HEK293 (cell line): ENCODE data around the gene SCAF11.

Experiments
- AEBP2 ChIP-seq: fragments of 450-650 bp; formaldehyde crosslinking; IDR thresholded peaks from 2 replicates; pipeline ENCODE4 v1.5.1; 2016; ENCODE audit warnings: missing biosample characterization, missing genetic modification characterization, borderline replicate concordance
- OSR2 ChIP-seq: fragments of 450-650 bp; formaldehyde crosslinking; IDR thresholded peaks from 2 replicates; pipeline ENCODE4 v1.5.1; 2016; ENCODE audit warnings: missing biosample characterization, missing genetic modification characterization
- PATZ1 ChIP-seq: fragments of 450-650 bp; formaldehyde crosslinking; IDR thresholded peaks from 2 replicates; pipeline ENCODE4 v1.5.1; 2016; ENCODE audit warnings: missing biosample characterization, missing genetic modification characterization
- PBX3 ChIP-seq: sonication (generic); formaldehyde crosslinking; IDR thresholded peaks from 2 replicates; pipeline ENCODE4 v1.8.1; 2022; ENCODE audit warnings: mild to moderate bottlenecking, moderate library complexity, missing genetic modification reagents
- REPIN1 ChIP-seq: fragments of 450-650 bp; formaldehyde crosslinking; IDR thresholded peaks from 2 replicates; pipeline ENCODE4 v1.5.1; 2017; ENCODE audit warnings: missing biosample characterization, missing genetic modification characterization, low read depth
- SP3 ChIP-seq: fragments of 450-650 bp; formaldehyde crosslinking; IDR thresholded peaks from 2 replicates; pipeline ENCODE4 v1.5.1; 2016; ENCODE audit warnings: missing biosample characterization, missing genetic modification characterization
- TRIM28 ChIP-seq: IDR thresholded peaks from 2 replicates; pipeline ENCODE4 v1.6.1; 2011; ENCODE audit warnings: low read length, control low read depth, borderline replicate concordance
- TSHZ1 ChIP-seq: fragments of 450-650 bp; formaldehyde crosslinking; IDR thresholded peaks from 2 replicates; pipeline ENCODE4 v1.5.1; 2016; ENCODE audit warnings: missing biosample characterization, missing genetic modification characterization, borderline replicate concordance
- YY2 ChIP-seq: fragments of 450-650 bp; formaldehyde crosslinking; IDR thresholded peaks from 2 replicates; pipeline ENCODE4 v1.5.1; 2016; ENCODE audit warnings: missing biosample characterization, missing genetic modification characterization
- ZBTB10 ChIP-seq: fragments of 450-650 bp; formaldehyde crosslinking; IDR thresholded peaks from 2 replicates; pipeline ENCODE4 v1.5.1; 2016; ENCODE audit warnings: missing biosample characterization, missing genetic modification characterization
- ZBTB11 ChIP-seq: fragments of 450-650 bp; formaldehyde crosslinking; conservative IDR thresholded peaks from 2 replicates; pipeline ENCODE4 v1.5.1; 2016; ENCODE audit warnings: low read depth, missing biosample characterization, missing genetic modification characterization
- ZBTB48 ChIP-seq: fragments of 450-650 bp; formaldehyde crosslinking; IDR thresholded peaks from 2 replicates; pipeline ENCODE4 v1.5.1; 2016; ENCODE audit warnings: missing biosample characterization, missing genetic modification characterization
- ZFP3 ChIP-seq: fragments of 450-650 bp; formaldehyde crosslinking; IDR thresholded peaks from 2 replicates; pipeline ENCODE4 v1.5.1; 2016; ENCODE audit warnings: low read depth, missing biosample characterization, missing genetic modification characterization
- ZFP41 ChIP-seq: fragments of 450-650 bp; formaldehyde crosslinking; IDR thresholded peaks from 2 replicates; pipeline ENCODE4 v1.5.1; 2016; ENCODE audit warnings: missing biosample characterization, missing genetic modification characterization, borderline replicate concordance
- ZNF132 ChIP-seq: fragments of 450-650 bp; formaldehyde crosslinking; IDR thresholded peaks from 2 replicates; pipeline ENCODE4 v1.5.1; 2017; ENCODE audit warnings: missing biosample characterization, missing genetic modification characterization, borderline replicate concordance
- ZNF146 ChIP-seq: fragments of 450-650 bp; formaldehyde crosslinking; IDR thresholded peaks from 2 replicates; pipeline ENCODE4 v1.5.1; 2016; ENCODE audit warnings: missing biosample characterization, missing genetic modification characterization
- ZNF184 ChIP-seq: fragments of 450-650 bp; IDR thresholded peaks from 2 replicates; pipeline ENCODE4 v1.5.1; 2018; ENCODE audit warnings: missing biosample characterization, mild to moderate bottlenecking, missing genetic modification characterization
- ZNF248 ChIP-seq: fragments of 450-650 bp; formaldehyde crosslinking; IDR thresholded peaks from 2 replicates; pipeline ENCODE4 v1.5.1; 2017; ENCODE audit warnings: missing biosample characterization, missing genetic modification characterization
- ZNF266 ChIP-seq: fragments of 450-650 bp; formaldehyde crosslinking; IDR thresholded peaks from 2 replicates; pipeline ENCODE4 v1.5.1; 2016; ENCODE audit warnings: missing biosample characterization, missing genetic modification characterization, low read depth
- ZNF404 ChIP-seq: fragments of 450-650 bp; formaldehyde crosslinking; IDR thresholded peaks from 2 replicates; pipeline ENCODE4 v1.5.1; 2017; ENCODE audit warnings: missing biosample characterization, missing genetic modification characterization
- ZNF433 ChIP-seq: fragments of 450-650 bp; formaldehyde crosslinking; IDR thresholded peaks from 2 replicates; pipeline ENCODE4 v1.5.1; 2016; ENCODE audit warnings: missing biosample characterization, missing genetic modification characterization, low read depth
- ZNF548 ChIP-seq: fragments of 450-650 bp; formaldehyde crosslinking; IDR thresholded peaks from 2 replicates; pipeline ENCODE4 v1.5.1; 2016; ENCODE audit warnings: missing biosample characterization, missing genetic modification characterization
- ZNF560 ChIP-seq: fragments of 450-650 bp; formaldehyde crosslinking; IDR thresholded peaks from 2 replicates; pipeline ENCODE4 v1.5.1; 2017; ENCODE audit warnings: missing biosample characterization, missing genetic modification characterization, borderline replicate concordance
- ZNF747 ChIP-seq: fragments of 450-650 bp; formaldehyde crosslinking; IDR thresholded peaks from 2 replicates; pipeline ENCODE4 v1.5.1; 2016; ENCODE audit warnings: missing biosample characterization, missing genetic modification characterization
- ZNF843 ChIP-seq: fragments of 450-650 bp; formaldehyde crosslinking; IDR thresholded peaks from 2 replicates; pipeline ENCODE4 v1.5.1; 2016; ENCODE audit warnings: missing biosample characterization, missing genetic modification characterization

The SCAF11 gene

GRCh38 chr12:45990468-45991283 lies at the start of gene SCAF11 (continued):
- TF ChIP-seq ZBTB11 (tag by site-specific recombination): peak; percentile 42; the same call in 1 of the 2 replicates
- no peak for TF ChIP-seq ZFP3 (tag by site-specific recombination)
- no peak; the same call in 1 of the 2 replicates for TF ChIP-seq PBX3
- no peak for TF ChIP-seq ZNF747
- no peak for TF ChIP-seq ZNF266 (tag by site-specific recombination)
- peak; percentile 7; the same call in 1 of the 2 replicates for TF ChIP-seq TSHZ1 (tag by site-specific recombination)
- peak; percentile 92 for TF ChIP-seq SP3 (tag by site-specific recombination)
- no peak for TF ChIP-seq ZNF433
- TF ChIP-seq REPIN1 (tag by site-specific recombination): no peak
- TF ChIP-seq ZNF843 (tag by site-specific recombination): peak; percentile 54
- TF ChIP-seq OSR2 (tag by site-specific recombination): no peak
- no peak for TF ChIP-seq YY2 (tag by site-specific recombination)
- no peak for TF ChIP-seq ZNF248 (tag by site-specific recombination)
- TF ChIP-seq ZNF548 (tag by site-specific recombination): no peak
- no peak for TF ChIP-seq ZNF404 (tag by site-specific recombination)
- TF ChIP-seq ZNF146 (tag by site-specific recombination): no peak
- TF ChIP-seq PATZ1 (tag by site-specific recombination): peak; percentile 74
- TF ChIP-seq ZNF184 (tag by site-specific recombination): no peak
- no peak for TF ChIP-seq ZBTB10 (tag by site-specific recombination)
- no peak for TF ChIP-seq ZFP41
- no peak for TF ChIP-seq ZNF560 (tag by site-specific recombination)
- TF ChIP-seq ZNF132 (tag by site-specific recombination): no peak
- peak; percentile 64; the same call in 1 of the 2 replicates for TF ChIP-seq TRIM28
- TF ChIP-seq ZBTB48: peak; percentile 64
- no peak for TF ChIP-seq AEBP2
